HG03108 (cell line): ENCODE results near the gene CCDC188.

ENCODE experiments used
- ATAC-seq: cut with Tn5 transposase; IDR thresholded peaks from one replicate; pipeline ENCODE4 v1.9.1; 2021; ENCODE audit warnings: moderate library complexity; ENCODE audit not compliant: unreplicated experiment

The CCDC188 gene

GRCh38 chr22:20108757-20109230 lies 42.1 kb downstream of the CCDC188 start:
- no peak for ATAC-seq

- no peak for ATAC-seq
Observed at GRCh38 chr22:20107951-20108756, 42.7 kb downstream of the CCDC188 start.

- no peak for ATAC-seq
Observed at GRCh38 chr22:20107471-20107901, 43.4 kb downstream of the CCDC188 start.

GRCh38 chr22:20106849-20107237 lies 44.0 kb downstream of the CCDC188 start:
- no peak for ATAC-seq

- ATAC-seq: no peak
Observed at GRCh38 chr22:20106205-20106848, 44.5 kb downstream of the CCDC188 start.

GRCh38 chr22:20105456-20106204 lies 45.2 kb downstream of the CCDC188 start:
- ATAC-seq: no peak

GRCh38 chr22:20102203-20102780 lies 48.6 kb downstream of the CCDC188 start:
- no peak for ATAC-seq

GRCh38 chr22:20101638-20102037 lies 49.2 kb downstream of the CCDC188 start:
- no peak for ATAC-seq

GRCh38 chr22:20099099-20099711 lies 51.6 kb downstream of the CCDC188 start:
- ATAC-seq: no peak
